Activated naive CD8-positive, alpha-beta T cell treated with anti-CD3 and anti-CD28 coated beads, Interleukin-2, amount 10 ng/mL, durations not matched to agents 7 days and 5 days (primary cell): Measurements from ENCODE around the gene U2AF2. TPM values are rescaled to one million over a fixed set of nuclear protein-coding genes. Genes with fewer than 3 reads are reported as not detected.
A peak's percentile ranks its signal among the peaks of the same experiment; 100 is the strongest.

Experiments used
- ATAC-seq: fragments of 150-1000 bp; cut with Tn5 transposase; one replicate; pipeline ENCODE4 v1.10.0; 2021; ENCODE audit warnings: low read depth, moderate library complexity
- POLR2A ChIA-PET: fragments of 350-600 bp; sonication (Branson Sonifier 250); formaldehyde crosslinking; loops from one replicate; lab custom pipeline; 2021; ENCODE audit warnings: antibody characterized with exemption; lab: Charles Lee
- DNase-seq: peaks from one replicate; pipeline ENCODE4 v3.0.0; 2021
- H3K27ac Mint-ChIP-seq: one replicate; pipeline ENCODE4 v1.8.0; 2022; ENCODE audit warnings: mild to moderate bottlenecking, mixed read lengths
- H3K27me3 Mint-ChIP-seq: one replicate; pipeline ENCODE4 v1.8.0; 2022; ENCODE audit warnings: mild to moderate bottlenecking, moderate library complexity, mixed read lengths
- H3K36me3 Mint-ChIP-seq: one replicate; pipeline ENCODE4 v1.8.0; 2021; ENCODE audit warnings: mild to moderate bottlenecking, mixed read lengths
- H3K4me1 Mint-ChIP-seq: one replicate; pipeline ENCODE4 v1.8.0; 2021; ENCODE audit warnings: mixed read lengths
- H3K4me3 Mint-ChIP-seq: one replicate; pipeline ENCODE4 v1.8.0; 2022; ENCODE audit warnings: mild to moderate bottlenecking, moderate library complexity, mixed read lengths
- H3K9me3 Mint-ChIP-seq: one replicate; pipeline ENCODE4 v1.8.0; 2021; ENCODE audit warnings: mixed read lengths
- total RNA-seq, 2 experiments: library from RNA; stranded (reverse); gene quantifications; one replicate each; pipeline ENCODE4 v1.2.3, GENCODE V29; 2021

U2AF2 gene
- total RNA-seq, 2 experiments from 2014 or later, result 257 to 267 TPM

DNA sequence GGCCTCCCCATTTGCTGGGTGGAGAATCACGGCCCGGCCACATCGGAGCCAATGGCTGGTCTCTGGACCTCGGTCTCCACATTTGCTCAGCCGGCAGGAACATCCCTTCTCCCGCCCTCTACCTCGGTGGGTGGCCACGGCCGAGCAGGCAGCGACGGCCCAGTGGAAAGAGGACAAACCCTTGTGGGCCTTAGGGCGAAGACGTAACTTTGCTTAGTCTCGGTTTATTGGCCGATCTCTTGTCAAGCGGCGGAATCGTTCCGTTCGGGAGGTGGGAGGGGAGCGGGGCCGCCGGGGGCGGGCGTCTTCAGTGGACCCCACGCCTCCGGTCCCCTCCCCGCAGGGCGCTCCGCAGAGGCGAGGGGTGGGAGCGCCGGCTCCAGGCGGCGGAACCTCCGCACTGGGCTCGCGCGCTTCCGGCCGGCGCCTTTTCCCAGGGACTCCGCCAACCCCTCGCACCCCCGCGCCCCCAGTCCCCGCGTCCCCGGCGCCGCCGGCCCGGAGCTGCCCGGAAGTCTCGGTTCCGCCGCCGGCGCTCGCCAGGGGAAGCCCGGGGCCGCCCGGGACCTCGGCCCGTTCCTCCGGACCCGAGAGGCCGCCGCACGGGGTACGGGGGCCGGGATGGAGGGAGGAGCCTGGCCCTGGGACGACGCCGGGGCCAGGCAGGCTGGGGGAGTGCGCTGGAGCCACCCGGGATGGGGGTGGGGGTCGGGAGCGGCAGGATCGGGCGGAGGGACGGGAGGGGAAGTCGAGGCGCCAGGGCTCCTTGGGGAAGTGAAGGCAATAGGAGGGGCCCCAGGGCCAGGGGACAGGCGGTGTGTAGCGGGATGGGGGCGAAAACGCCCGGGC lies 14.0 kb upstream of the U2AF2 start, which contains the start of gene ZNF580:
Gene ZNF580, plus strand, starts transcription at position 426 of the 849 bp plus-strand sequence. CDS start 1,507 bp downstream, outside the sequence.
- Mint-ChIP-seq H3K4me1 (peaks cover 43% of the 10 kb centered on the region), H3K27ac (peak within 1 kb of the TSS; percentile 97), H3K36me3 (peaks cover 19% of the 10 kb centered on the region), H3K4me3 (peak within 1 kb of the TSS; percentile 97), H3K9me3 (no peaks in the 10 kb centered on the region), H3K27me3 (no peaks in the 10 kb centered on the region)
- DNase-seq, result peak; percentile 80
- POLR2A ChIA-PET, result no interaction called here
- ATAC-seq, result peak; percentile 35

DNA sequence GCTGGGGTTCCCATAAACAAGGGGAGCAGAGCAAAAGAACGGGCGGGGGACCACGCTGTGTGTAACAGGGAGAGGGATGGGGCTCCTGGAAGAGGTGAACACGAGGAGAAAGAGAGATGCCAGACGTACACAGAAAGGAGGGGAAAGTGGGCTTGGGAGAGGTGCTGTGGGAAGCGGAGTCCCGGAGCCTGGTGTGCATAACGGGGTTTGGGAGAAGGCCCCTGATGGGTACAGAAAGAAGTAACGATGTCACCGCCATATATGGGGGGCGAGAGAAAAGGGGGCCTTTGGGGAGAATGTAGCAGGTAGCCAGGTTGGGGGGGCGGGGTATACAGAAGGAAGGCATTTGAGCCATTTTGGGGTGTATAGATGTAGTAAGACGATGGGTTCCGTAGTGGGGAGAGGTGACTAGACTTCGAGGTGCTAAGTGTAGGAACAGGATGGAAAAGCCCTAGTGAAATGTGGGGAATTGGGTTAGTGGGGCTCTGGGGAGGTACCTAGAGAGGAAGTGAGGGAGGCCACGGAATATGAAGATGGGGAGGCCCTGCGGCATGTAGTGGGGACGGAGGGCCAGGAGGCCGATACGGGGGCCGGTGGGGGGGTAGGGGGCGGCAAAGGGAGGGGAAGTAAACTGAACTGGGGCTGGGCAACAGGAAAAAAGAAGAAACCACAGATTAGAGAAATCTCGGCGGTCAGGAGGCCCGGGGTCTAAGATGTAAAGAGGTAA lies 13.2 kb upstream of the U2AF2 start:
- H3K4me3 Mint-ChIP-seq, result peak overlapping the region; percentile 97
- no peak for ATAC-seq
- POLR2A ChIA-PET, result interaction anchor here (1.0 to 2.5 kb wide), 4 partner anchors 9 to 42 kb away, joined by 4 to 20 read pairs (median 8); partner anchors contain the start of genes FIZ1, U2AF2 and ZNF524
- peak overlapping the region; percentile 97 for H3K27ac Mint-ChIP-seq
- H3K4me1 Mint-ChIP-seq, result peaks cover 35% of the 10 kb centered on the region
- no peak for DNase-seq
- peaks cover 13% of the 10 kb centered on the region for H3K36me3 Mint-ChIP-seq
- no peaks in the 10 kb centered on the region for H3K9me3 Mint-ChIP-seq
- no peaks in the 10 kb centered on the region for H3K27me3 Mint-ChIP-seq

DNA sequence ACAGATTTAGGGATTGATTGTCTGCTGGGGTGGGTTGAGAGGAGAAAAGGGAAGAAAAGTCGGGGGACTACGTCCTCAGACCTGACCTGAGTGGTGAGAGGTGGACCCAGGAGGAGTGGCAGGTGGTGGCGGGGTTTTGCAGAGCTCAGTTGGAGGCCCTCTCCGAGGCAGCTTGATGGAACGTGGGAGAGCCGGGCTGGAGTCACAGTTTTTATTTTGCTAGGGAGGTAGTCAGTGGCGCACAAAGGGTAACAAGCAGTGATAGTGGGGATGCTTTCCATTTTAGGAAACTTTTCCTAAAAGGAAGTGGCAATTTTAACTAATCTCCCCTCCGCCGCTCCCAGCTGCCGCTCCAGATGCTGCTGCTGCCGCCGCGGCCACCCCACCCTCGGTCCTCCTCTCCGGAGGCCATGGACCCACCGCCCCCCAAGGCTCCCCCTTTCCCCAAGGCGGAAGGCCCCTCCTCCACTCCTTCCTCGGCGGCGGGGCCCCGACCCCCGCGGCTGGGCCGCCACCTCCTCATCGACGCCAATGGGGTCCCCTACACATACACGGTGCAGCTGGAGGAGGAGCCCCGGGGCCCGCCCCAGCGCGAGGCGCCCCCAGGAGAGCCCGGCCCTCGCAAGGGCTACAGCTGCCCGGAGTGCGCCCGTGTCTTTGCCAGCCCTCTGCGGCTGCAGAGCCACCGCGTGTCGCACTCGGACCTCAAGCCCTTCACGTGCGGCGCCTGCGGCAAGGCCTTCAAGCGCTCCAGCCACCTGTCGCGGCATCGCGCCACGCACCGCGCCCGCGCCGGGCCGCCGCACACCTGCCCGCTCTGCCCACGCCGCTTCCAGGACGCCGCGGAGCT lies 12.5 kb upstream of the U2AF2 start:
- DNase-seq (peak; percentile 56), ATAC-seq (peak; percentile 13)
- H3K4me3 Mint-ChIP-seq, result peak overlapping the region; percentile 97

DNA sequence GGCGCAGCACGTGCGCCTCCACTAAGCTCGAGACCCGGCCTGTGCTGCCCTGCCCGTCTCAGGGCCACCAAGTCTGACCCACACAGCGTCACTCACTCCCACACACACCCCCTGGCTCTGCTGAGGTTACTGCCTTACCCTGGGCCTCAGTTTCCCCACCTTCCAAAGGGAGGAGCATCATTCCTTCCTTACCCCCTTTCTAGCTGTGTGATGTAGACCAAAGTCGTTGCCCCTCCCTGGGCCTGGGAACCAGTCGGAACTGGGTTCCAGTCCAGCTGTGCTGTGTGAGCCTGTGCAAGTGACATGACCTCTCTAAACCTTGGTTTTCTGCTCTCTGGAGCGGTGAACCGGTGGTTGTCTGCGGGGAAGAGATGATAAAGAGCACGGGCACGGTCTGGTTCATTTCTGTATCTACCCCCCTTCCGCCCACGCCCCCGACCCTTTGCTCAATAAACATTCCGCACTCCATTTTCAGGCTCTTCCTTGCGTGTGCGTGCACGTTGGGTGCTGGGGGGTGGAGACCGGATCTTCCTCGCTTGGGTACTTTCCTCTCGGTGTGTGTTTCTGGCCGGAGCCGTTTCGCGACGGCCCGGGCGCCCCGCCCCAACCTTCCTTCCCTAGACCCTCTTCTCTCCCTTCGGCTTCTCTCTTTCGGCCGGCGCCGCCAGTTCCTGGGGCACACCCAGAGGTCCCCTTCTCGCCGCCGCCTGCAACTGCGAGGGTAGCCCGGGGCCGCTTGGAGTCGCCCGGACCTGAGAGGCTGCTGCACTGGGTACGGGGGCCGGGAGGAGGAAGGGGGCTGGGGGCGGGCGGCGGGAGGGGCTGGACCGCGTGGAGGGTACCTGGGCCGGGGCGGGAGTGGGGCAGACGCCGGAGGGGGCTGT lies 11.6 kb upstream of the U2AF2 start, which contains the start of gene ZNF581:
Gene ZNF581, plus strand, starts transcription at position 647 of the 884 bp plus-strand sequence. CDS start 923 bp downstream, outside the sequence.
- H3K4me1 Mint-ChIP-seq, result peaks cover 32% of the 10 kb centered on the region
- no peaks in the 10 kb centered on the region for H3K9me3 Mint-ChIP-seq
- peak; percentile 46 for ATAC-seq
- DNase-seq, result peak; percentile 86
- POLR2A ChIA-PET, result interaction anchor here (0.8 to 2.5 kb wide), 6 partner anchors 9 to 259 kb away, joined by 4 to 20 read pairs (median 8); partner anchors contain the start of genes FIZ1, TMEM238, U2AF2 and ZNF524
- H3K27me3 Mint-ChIP-seq, result no peaks in the 10 kb centered on the region
- peak within 1 kb of the TSS; percentile 99 for H3K27ac Mint-ChIP-seq
- peak within 1 kb of the TSS; percentile 97 for H3K4me3 Mint-ChIP-seq
- H3K36me3 Mint-ChIP-seq, result peaks cover 8% of the 10 kb centered on the region

More for the DNA sequence above, 12.5 kb upstream of the U2AF2 start:
- H3K27ac Mint-ChIP-seq, result peak overlapping the region; percentile 99
- POLR2A ChIA-PET, result interaction anchor here (0.8 to 2.5 kb wide), 7 partner anchors 8 to 258 kb away, joined by 4 to 20 read pairs (median 7); partner anchors contain the start of genes FIZ1, TMEM238, U2AF2 and ZNF524
- peaks cover 38% of the 10 kb centered on the region for H3K4me1 Mint-ChIP-seq
- peaks cover 13% of the 10 kb centered on the region for H3K36me3 Mint-ChIP-seq
- H3K9me3 Mint-ChIP-seq, result no peaks in the 10 kb centered on the region
- no peaks in the 10 kb centered on the region for H3K27me3 Mint-ChIP-seq

DNA sequence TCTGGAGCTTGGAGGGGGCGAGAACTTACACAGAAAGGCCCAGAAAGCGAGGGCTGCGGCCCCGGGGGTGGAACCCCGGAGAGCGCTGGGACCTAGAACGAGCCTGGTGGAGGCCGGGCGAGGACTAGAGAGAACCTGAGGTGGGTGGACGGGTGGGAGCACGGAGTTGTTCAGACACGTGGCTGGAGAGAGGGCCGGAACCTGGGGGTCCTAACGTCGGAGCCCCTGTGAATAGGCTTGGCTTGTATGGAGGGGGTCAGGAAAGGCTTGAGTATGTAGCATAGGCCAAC lies 11.0 kb upstream of the U2AF2 start:
- H3K4me3 Mint-ChIP-seq, result peak overlapping the region; percentile 97
- POLR2A ChIA-PET, result interaction anchor here (2.5 kb wide), 1 partner anchor 10 kb away, joined by 20 read pairs; the partner anchor contains the start of gene U2AF2
- ATAC-seq (no peak), DNase-seq (no peak)
- peak overlapping the region; percentile 99 for H3K27ac Mint-ChIP-seq
- H3K36me3 Mint-ChIP-seq, result peaks cover 8% of the 10 kb centered on the region
- peaks cover 30% of the 10 kb centered on the region for H3K4me1 Mint-ChIP-seq
- H3K9me3 Mint-ChIP-seq, result no peaks in the 10 kb centered on the region
- no peaks in the 10 kb centered on the region for H3K27me3 Mint-ChIP-seq

DNA sequence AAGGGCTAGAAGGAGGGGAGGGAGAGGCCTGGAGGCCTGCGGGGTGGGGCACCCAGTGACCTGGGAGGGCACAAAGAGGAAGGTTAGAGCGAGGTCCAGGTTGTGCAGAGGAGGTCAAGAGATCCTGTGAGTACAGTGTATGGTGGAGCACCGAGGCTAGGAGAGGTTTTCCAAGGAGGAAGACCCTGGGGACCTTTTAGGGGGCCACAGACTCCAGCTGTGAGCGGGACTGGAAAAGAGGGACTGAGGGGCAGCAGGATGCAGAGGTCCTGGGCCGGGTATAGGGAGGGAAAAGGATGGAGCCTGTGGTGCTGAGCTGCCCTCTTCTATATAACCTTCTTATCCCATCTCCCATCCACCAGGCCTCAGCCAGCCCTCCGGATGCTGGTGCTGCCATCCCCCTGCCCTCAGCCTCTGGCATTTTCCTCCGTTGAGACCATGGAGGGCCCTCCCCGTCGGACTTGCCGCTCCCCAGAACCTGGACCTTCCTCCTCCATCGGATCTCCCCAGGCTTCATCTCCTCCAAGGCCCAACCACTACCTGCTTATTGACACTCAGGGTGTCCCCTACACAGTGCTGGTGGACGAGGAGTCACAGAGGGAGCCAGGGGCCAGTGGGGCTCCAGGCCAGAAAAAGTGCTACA lies 10.5 kb upstream of the U2AF2 start:
- Mint-ChIP-seq H3K4me1 (peaks cover 27% of the 10 kb centered on the region), H3K27me3 (no peaks in the 10 kb centered on the region), H3K36me3 (peaks cover 5% of the 10 kb centered on the region), H3K9me3 (no peaks in the 10 kb centered on the region), H3K4me3 (peak overlapping the region; percentile 97), H3K27ac (peak overlapping the region; percentile 99)
- no peak for ATAC-seq
- no peak for DNase-seq
- POLR2A ChIA-PET, result interaction anchor here (2.5 kb wide), 1 partner anchor 10 kb away, joined by 20 read pairs; the partner anchor contains the start of gene U2AF2

DNA sequence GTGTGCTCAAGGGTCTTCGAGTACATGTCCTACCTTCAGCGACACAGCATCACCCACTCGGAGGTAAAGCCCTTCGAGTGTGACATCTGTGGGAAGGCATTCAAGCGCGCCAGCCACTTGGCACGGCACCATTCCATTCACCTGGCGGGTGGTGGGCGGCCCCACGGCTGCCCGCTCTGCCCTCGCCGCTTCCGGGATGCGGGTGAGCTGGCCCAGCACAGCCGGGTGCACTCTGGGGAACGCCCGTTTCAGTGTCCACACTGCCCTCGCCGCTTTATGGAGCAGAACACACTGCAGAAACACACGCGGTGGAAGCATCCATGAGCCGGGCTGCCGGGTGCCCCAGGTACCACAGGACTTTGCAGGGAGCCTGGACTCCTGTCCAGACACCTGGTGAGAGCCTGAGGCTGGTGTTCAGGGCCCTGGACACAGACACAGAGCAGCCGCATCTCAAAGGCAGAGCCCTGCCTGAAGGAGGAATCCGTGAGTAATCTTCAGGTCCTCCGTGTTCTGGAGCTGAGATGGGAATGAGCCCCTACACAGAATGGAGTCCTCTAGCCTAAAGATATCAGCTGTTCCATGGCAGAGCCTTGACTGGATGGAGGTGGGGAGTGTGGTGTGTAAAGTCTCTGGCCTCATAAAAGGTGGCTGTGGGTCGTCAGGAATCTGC lies 9.9 kb upstream of the U2AF2 start:
- H3K27ac Mint-ChIP-seq, result peak overlapping the region; percentile 99
- ATAC-seq (no peak), DNase-seq (no peak)
- peak overlapping the region; percentile 97 for H3K4me3 Mint-ChIP-seq
- H3K4me1 Mint-ChIP-seq, result peaks cover 31% of the 10 kb centered on the region
- H3K27me3 Mint-ChIP-seq, result no peaks in the 10 kb centered on the region
- POLR2A ChIA-PET, result interaction anchor here (0.5 kb wide), 1 partner anchor 11 kb away, joined by 3 read pairs; no protein-coding TSS in a partner anchor
- H3K9me3 Mint-ChIP-seq, result no peaks in the 10 kb centered on the region
- peaks cover 8% of the 10 kb centered on the region for H3K36me3 Mint-ChIP-seq

DNA sequence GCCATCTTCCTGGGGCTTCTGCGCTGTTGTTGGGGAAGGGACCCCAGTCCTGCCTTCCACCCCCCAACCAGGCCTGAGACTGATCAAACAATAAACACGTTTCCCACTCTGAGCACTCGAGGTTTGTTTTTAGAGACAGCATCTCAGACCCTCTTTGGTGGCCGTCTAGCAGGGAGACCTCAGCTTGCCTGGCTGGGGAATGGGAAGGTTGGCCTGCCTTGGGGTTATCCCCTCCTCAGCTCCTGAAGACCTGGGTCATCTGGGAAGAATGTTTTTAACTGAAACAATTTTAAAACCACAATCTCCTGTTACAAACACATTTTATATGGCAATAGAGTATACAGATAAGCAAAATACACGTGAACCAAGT lies 9.3 kb upstream of the U2AF2 start:
- Mint-ChIP-seq H3K4me3 (peak overlapping the region; percentile 52), H3K4me1 (peaks cover 31% of the 10 kb centered on the region), H3K9me3 (no peaks in the 10 kb centered on the region), H3K27ac (no peak overlapping the region), H3K27me3 (no peaks in the 10 kb centered on the region), H3K36me3 (peaks cover 8% of the 10 kb centered on the region)
- DNase-seq (no peak), ATAC-seq (no peak)
- POLR2A ChIA-PET, result interaction anchor here (0.5 to 0.7 kb wide), 3 partner anchors 11 to 974 kb away, joined by 3 read pairs; no protein-coding TSS in a partner anchor

DNA sequence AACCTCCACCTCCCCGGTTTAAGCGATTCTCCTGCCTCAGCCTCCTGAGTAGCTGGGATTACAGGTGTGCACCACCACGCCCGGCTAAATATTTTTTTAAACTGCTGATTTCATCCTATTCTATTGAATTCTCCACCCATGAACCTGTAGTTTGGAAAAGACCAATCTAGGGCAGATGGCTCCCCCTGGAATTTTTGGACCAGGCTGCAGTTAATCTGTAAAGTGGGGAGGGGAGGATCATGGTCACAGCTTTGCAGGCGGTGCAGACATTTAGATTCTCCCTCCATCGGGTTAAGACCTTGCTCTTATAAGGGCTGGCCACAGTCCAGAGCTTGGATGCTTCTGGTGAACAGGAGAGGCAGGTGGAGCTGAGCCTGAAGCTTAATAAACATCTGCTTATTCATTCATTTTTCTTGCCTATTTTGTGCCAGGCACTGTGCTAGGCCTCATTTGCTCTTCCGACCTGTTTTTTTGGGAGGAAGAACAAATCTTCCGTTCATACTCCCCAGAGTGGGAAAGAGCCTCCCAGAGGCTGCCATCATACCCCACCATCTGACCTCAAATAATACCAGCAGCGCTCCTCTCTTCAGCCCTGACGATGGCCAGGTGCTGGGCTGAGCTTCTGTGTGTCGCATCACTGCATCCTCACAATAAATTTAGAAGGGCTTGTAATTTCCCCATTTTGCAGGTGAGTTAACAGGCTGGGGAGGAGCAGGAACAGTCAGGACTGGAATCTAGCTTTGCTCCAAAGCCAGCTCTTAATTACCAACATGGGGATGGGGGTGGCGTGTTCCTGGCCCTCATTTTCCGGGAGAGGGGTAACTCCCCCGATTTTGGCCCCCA lies 7.7 kb upstream of the U2AF2 start:
- Mint-ChIP-seq H3K4me3 (peak overlapping the region; percentile 89), H3K9me3 (no peaks in the 10 kb centered on the region), H3K27ac (peak overlapping the region; percentile 79), H3K4me1 (peaks cover 26% of the 10 kb centered on the region), H3K27me3 (no peaks in the 10 kb centered on the region), H3K36me3 (peaks cover 11% of the 10 kb centered on the region)
- no peak for DNase-seq
- ATAC-seq, result no peak
- POLR2A ChIA-PET, result interaction anchor here (0.6 to 2.0 kb wide), 5 partner anchors 10 to 1787 kb away, joined by 3 to 13 read pairs (median 4); partner anchors contain the start of gene ZNF784
